GM19372 (cell line): Measurements from ENCODE around the gene LAMB4.

Experiments
- ATAC-seq: cut with Tn5 transposase; IDR thresholded peaks from one replicate; pipeline ENCODE4 v1.9.1; 2021; ENCODE audit warnings: mild to moderate bottlenecking, low read depth, moderate library complexity; ENCODE audit not compliant: unreplicated experiment

LAMB4 gene

DNA sequence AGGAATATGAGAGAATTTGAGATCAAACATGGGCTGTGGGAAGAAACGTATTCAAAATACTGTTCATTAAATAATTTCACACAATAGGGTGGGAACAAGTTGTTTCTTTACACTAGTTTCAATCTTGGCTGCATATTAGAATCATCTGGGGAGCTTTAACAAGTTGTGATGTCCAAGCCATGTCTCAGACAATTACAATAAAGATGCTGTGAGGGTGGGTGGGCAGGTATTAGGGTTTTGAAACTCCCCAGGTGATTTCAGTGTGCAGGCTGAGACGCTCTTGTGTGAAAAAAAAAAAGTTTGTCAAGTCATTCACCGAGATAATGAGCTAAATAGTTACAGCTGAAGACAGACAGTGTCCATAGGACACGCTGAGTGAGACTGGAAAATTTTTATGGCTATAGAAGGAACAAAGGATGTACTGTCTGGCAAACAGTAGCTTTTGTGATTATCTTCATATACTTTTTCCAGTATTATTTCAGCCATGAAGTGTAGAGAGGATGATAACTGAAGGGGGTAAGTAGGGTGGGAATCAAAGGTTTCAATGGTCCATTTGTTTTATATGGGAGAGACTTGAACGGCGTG, 12.6 kb upstream of the LAMB4 start:
- no peak for ATAC-seq

DNA sequence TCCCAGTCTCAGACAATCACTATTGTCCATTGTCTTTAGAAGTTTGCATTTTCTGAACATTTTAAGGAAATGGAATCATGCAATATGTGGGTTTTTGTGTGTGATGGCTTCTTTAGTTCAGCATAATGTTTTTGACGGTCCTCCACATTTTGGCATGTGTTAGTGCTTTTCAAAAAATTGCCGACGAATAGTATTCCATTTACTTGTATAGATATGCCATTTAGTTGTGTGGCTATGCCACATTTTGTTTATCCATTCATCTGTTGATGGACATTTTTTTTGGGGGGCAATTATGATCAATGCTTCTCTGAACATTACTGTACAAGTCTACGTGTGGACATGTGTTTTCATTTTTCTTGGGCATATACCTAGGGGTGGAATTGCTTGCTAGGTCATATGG, 12.0 kb upstream of the LAMB4 start:
- ATAC-seq, result no peak

DNA sequence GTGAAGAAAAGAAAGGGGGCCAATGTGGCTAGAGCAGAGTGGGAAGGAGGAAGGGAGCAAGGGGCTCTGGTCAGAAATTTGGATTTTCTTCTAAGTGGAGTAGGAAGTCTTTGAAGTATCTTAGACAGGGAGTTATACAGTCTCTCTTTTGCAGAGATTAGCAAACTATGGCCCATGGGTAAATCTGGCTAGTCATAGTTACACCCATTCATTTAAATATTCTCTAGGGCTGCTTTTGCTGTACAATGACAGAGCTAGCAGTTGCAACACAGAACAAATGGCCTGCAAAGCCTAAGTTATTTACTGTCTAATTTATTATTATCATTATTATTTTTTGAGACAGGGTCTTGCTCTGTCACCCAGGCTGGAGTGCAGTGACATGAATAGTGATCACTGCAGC, 10.5 kb upstream of the LAMB4 start:
- ATAC-seq, result no peak

DNA sequence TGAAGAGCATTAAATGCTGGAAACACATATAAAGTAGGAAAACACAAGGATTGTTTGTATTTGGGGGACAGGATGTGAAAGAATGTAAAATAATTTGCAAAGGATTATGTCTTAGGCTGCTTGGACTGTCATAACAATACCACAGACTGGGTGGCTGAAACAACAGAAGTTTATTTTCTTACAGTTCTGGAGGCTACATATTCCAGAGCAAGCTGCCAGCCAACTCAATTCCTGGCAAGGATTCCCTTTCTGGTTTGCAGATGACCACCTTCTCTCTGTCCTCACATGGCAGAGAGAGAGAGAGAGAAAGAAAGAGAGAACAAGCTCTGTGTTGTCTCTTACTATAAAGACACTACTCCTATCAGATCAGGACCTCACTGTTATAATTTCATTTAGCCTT, 8.8 kb upstream of the LAMB4 start:
- ATAC-seq, result no peak

DNA sequence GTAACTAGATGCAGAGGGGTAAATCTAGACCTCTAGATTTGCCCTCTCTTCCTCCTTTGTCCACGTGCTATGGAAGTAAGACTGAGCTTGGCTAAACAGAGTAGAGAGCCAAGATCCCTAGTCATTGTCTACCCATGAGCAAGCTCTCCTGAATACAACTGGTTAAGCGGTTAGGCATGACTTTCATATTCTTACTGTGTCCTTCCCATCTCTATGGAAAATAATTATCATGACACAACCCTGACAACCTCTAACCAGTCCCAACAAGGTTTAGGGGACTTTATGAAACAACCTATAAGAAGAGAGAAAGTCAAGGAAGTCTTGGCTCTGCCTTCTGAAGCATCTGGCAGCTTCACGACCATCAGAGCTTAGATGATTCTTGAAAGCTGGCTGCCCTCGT, 7.8 kb upstream of the LAMB4 start:
- ATAC-seq, result no peak

DNA sequence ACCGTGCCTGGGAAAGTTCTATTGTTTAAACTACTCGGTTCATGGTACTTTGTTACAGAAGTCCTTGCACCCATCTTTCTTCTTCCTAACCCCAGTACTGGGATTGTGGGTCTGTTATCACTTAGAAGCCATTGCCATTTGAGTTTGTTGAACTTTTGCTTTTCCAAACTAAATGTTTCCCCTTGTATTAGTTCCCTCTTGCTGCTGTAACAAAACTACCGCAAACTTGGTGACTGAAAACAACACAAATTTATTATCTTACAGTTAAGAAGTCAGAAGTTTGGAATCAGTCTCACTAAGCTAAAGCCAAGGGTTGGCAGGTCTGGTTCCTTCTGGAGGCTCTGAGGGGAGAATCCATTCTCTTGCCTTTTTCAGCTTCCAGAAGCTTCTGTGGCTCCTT, 6.9 kb upstream of the LAMB4 start:
- no peak for ATAC-seq

DNA sequence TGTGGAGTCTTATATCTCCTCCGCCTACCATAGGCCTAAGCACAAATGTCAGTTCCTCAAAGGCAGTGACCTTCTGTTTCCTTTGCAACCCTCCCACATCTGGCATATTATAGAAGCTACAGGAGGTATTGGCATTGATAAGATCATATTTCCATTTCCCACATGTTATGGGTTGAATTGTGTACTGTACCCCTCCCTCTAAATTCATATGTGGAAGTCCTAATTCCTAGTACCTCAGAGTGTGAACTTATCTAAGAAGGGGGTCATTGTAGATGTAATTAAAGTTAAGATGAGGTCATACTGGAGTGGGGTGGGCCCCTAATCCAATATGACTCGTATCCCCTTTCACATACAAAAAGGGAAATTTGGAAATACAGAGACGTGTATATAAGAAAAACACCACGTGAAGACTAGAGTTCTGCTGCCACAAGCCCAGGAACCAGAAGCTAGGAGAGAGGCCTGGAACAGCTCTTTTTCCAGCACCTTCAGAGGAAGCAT, 6.1 kb upstream of the LAMB4 start:
- peak; percentile 21 for ATAC-seq

DNA sequence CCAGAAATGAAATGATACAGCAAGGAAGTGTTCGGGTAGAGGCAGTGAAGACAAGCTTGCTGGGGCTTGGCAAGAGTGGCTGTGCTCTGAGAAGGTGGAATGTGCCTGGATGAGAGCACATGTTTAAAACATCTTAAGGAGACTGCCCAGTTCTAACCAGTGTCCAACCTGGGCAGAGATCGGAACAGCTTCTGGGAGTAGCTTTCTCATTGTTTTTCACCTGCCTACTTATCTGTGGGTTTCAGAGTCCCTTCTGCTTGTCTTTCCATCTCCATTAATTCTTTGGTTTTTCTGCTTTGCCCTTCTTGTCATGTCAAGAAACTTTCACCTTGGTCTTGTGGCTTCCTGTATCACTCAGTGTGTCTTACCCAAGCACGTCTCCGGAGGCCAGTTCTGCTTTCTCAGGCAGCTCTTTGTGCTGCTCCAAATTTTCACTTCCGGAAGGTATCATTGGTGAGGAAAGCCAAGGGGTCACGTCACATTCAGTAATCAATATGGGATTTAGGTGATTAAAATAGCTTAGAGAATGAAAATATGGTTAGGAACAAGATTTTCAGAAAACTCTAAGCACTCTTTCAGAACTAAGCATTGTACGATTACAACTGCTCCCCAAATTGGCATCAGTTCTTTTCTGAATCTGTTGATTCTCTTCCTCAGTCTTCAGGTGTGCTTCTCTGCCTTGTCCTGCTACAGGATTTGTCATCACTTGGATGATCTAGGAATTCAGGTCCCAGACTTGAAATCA, 5.5 kb upstream of the LAMB4 start:
- peak; percentile 91 for ATAC-seq

DNA sequence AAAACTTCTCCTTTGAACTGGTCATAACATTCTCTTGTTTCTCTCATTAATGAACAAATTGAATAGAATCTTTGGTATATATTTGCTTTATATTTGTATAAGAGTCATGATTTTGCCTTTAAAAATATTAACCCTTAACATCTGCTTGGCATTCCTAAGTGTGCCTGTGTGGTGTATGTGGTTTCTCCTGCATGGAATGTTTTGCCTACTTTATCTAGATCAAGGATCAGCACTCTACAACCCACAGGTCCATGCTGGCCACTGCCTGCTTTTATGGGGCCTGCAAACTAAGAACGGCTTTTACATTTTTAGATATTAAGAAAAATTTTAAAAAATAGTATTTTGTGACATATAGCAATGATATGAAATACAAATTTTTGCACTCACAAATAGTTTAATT, 4.3 kb upstream of the LAMB4 start:
- ATAC-seq, result no peak

DNA sequence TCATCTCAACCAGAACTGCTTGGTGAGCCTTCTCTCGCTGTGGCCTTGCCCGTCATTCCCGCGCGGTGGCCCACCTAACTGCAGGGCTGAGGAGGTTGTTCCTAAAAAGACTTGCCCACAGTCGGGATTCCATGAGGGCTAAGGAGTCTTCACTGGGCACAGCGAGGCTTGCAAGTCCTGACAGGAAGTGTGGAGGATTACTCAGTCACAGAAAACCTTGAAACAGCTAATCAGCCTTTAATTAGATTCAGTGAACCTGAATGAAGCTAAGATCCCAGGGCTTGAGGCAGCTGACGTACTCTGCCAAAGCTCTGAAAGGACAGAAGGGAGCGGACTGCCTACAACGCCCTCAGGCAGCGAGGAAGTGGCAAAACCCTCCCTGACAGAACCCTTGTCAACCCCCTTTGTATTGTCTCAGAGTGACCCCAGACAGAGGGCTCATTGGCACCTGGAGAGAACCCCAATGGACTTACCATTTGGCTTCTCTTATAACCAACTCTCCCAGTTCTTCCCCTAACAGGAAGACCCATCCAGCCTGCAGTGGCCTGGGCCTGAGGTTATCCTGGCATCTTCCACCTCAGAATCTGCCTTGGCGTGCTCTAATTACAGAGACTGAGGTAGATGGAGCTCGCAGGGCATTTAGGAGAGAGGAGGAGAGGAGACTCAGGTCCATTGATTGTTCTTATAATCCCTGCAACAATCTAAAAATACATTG, 2.5 kb upstream of the LAMB4 start:
- no peak for ATAC-seq

DNA sequence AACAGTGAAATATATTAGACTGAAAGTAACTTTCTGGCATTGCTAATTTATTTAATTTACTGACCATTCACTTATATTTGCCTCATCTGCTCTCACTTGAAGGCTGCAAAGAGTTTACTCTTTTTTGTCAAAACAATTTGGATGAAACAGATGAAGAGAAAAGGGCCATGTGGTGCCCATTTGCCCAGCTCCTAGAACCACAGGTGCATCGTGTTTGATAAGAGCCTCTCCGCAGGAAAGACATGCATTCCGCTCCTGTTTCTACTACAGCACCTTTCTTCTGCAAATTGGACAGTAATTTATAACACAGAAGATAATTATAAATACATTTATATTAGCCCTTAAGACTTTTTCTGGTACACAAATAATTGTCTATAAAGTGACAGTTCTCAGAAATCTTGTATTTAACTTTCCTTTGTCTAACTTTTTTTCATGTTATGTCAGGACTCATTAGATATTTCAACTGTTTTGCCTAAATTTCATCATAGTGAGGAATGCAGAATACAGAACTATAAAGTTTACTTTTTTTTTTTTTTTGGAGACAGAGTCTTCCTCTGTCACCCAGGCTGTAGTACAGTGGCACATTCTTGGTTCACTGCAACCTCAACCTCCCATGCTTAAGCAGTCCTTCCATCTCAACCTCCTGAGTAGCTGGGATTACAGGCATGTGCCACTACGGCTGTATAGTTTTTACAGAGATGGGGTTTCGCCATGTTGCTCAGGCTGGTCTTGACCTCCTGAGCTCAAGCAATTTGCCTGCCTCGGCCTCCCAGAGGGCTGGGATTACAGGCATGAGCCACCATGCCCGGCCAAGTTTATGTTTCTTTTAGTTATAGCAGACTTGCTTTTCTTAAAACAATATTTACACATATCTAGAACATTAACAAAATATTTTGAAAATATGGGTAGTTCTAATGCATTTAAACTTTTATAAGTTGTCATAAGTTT, 869 bp downstream of the LAMB4 start:
- ATAC-seq, result no peak

DNA sequence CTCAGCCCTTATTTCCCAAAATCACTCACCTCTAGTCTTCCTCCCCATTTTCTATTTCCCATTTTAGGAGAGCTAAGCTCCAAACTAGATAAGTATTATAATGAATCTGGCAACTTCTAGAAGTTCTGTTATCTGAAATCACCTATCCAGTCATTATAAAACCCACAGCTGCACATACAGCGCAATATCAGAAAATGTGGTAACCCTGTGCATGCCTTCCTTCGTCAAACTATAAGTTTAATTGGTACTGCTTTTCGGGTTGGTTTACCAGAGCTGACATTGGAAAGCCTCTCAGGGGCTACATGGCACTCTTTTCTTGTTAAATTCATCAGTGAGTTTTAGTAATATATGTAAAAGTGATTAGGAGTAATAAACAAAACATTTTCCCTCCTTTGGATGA, 1.6 kb downstream of the LAMB4 start:
- no peak for ATAC-seq

DNA sequence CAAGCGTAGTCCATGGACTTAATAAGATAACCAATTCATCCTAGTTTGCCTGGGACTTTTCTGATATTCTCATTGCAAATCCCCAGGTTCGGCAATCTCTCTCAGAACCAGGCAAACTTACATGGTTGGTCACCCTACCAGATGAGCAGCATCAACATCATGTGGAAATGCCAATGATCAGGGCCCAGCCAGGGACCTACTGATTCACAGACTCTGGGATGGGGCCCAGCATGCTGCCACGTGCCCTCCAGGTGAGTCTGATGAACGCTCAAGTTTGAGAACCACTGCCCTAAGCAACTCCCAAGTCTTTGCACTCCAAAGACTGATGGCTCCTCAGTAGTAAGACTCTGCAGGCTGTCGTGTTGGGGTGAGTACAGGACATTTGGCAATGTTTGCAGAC, 2.7 kb downstream of the LAMB4 start:
- no peak for ATAC-seq

DNA sequence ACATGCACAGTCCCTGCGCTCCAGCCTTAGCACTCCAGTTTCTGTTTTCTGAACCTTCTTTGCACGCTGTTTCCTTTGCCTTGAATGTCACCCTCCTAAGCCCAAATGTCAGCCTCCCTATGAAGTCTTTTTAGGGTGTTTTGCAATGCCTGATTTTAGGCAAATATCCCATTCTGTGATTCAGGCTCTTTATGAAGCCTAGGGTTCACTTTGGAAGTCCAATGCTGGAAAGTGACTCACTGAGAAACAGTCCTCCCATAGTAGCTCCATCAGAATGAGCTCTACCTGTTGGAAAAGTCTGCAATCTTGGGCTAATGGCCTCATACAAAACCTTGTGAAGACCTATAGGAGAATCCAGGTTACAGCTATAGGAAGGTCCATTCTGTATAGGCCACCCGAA, 5.3 kb downstream of the LAMB4 start:
- no peak for ATAC-seq

DNA sequence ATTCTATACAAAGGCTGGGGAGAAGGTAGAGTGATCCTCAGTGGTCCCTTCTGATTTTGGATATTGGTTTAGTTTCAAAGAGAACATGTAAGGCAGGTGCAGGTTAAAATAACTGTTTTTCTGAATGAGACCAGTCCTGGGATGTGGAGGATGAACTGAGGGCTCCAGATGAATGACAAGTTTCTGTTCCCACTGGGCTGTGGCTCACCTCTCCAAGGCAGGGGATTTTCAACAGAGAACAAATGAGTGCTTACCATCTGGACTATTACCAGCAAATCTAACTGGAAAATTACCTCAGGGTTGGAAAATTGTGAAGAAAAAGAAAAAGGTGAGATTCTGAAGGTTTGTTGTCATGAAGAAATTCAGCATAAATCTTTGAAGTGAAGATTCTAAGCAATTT, 8.0 kb downstream of the LAMB4 start:
- no peak for ATAC-seq

DNA sequence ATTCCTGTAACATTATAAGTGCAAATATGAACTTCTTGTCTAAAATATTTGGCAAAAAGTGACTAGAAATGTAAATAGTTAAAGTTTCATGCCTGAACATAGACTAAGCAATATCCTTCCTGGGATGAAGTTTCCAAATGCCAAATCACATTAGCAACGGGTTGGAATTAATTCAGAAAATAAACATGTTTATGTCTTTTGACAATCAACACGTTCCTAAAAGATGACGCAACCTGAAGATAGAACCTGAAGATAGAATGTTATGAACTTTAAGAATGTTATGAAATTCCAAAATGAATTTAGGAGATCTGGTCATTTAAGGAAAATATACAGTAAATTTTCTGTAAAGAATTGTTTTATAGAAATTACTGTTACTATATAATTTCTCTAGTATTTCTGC, 9.2 kb downstream of the LAMB4 start:
- no peak for ATAC-seq

DNA sequence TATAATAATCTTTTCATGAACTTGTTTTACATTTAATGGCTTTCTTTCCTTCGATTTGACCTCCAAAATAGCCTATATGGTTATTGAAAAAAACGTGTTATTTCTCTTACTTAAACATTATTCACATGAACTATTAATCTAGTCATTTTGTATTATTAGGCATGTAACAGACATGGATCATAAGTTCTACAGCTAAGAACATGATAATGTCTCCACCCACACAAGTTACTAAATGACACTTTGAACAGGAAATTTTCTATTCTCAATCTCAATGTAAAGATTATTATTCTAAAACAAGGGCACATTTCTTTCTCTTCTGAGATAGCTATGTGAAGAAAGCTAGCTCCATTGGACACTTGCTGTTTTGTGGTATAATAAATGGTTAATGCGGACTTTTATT, 10.0 kb downstream of the LAMB4 start:
- no peak for ATAC-seq

DNA sequence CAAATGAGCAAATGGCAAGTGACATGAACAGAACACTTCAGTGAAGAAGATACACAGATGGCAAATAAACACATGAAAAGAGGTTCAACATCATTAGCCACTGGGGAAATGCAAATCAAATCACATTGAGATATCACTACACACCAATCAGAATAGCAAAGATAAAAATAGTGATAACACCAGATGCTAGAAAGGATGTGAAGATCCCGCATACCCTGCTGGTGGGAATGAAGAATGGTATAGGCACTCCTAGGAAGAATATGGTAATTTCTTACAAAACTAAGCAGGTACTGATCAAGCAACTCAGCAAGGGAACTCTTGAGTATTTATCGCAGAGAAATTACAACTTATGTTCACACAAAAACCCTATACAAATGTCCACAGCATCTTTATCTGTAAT, 11.2 kb downstream of the LAMB4 start:
- no peak for ATAC-seq

DNA sequence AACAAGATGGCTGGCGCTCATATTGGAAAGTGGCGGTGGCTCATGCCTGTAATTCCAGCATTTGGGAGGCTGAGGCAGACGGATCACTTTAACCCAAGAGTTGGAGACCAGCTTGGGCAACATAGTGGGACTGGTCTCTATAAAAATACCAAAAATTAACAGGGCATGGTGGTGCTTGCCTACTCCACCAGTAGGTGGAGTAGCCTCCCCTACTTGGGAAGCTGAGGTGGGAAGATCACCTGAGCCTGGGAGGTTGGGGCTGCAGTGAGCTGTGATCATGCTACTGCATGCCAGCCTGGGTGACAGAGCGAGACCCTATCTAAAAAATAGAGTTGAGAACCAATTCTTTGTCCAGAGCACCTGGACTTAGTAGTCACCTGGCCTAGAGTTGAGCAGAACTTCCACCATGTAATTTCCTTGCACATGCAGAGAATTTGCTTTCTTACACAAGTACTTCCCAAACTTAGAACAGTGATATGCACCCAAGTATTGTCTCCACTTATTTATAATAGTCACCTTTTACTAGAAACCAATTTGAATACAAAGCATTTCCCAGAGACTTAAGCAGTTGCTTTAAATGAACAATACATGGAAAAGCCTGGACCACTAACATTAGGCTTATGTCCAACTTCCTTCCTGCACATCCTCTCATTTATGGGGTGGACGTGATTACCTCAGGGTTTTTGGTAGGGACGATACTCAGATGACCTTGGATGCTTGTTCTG, 15.9 kb downstream of the LAMB4 start:
- peak; percentile 74 for ATAC-seq

DNA sequence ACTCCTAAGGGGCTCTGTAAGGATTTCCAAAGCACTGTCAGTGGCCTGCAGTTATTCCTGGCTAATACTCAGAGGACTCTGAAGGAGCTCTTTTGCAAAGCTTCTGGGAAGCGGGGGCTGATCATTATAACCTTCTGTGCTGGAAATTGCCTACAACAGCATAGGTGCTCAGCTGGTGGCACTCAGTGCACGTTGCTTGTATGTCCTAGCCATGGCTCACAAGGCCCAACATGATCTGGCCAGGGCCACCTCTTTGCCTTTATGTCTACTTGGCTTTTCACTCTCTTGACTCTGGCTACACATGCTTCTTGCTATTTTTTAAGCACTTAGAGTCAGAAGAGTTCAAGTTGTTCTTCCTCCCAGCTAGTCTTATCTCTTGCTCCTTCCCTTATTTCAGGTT, 17.5 kb downstream of the LAMB4 start:
- ATAC-seq, result no peak
